NT2/D1 (cell line): ENCODE results near the gene SAMM50.

Source experiments
- DNase-seq: peaks from one replicate; pipeline ENCODE4 v3.0.0-alpha.2; 2011; ENCODE audit warnings: low read depth, low spot score
- H3K27me3 ChIP-seq: 2 replicates; pipeline ENCODE4 v1.6.0; 2011; ENCODE audit warnings: mild to moderate bottlenecking; ENCODE audit not compliant: insufficient read length, insufficient read depth
- H3K36me3 ChIP-seq: 2 replicates; pipeline ENCODE4 v1.6.1; 2011; ENCODE audit warnings: mild to moderate bottlenecking, low read length, mixed read lengths; ENCODE audit not compliant: insufficient read depth, insufficient read length
- H3K4me1 ChIP-seq: 2 replicates; pipeline ENCODE4 v1.5.1; 2011; ENCODE audit not compliant: insufficient read depth, insufficient read length
- H3K4me3 ChIP-seq: 2 replicates; pipeline ENCODE4 v1.5.1; 2011; ENCODE audit warnings: low read depth; ENCODE audit not compliant: insufficient read length
- H3K9ac ChIP-seq: 2 replicates; pipeline ENCODE4 v1.6.0; 2011; ENCODE audit warnings: low read depth; ENCODE audit not compliant: insufficient read length
- H3K9me3 ChIP-seq: 2 replicates; pipeline ENCODE4 v1.5.1; 2011; ENCODE audit warnings: mild to moderate bottlenecking, low read length; ENCODE audit not compliant: insufficient read depth
- SUZ12 ChIP-seq: IDR thresholded peaks from 2 replicates; pipeline ENCODE4 v1.6.1; 2011; ENCODE audit not compliant: insufficient read length, insufficient read depth; ENCODE audit errors: extremely low read depth
- YY1 ChIP-seq: IDR thresholded peaks from 2 replicates; pipeline ENCODE4 v1.6.1; 2011; ENCODE audit not compliant: insufficient read length, insufficient read depth
- ZNF274 ChIP-seq: IDR thresholded peaks from 2 replicates; pipeline ENCODE4 v1.6.1; 2011; ENCODE audit warnings: mild to moderate bottlenecking, low read depth, low read length

Gene SAMM50

DNA sequence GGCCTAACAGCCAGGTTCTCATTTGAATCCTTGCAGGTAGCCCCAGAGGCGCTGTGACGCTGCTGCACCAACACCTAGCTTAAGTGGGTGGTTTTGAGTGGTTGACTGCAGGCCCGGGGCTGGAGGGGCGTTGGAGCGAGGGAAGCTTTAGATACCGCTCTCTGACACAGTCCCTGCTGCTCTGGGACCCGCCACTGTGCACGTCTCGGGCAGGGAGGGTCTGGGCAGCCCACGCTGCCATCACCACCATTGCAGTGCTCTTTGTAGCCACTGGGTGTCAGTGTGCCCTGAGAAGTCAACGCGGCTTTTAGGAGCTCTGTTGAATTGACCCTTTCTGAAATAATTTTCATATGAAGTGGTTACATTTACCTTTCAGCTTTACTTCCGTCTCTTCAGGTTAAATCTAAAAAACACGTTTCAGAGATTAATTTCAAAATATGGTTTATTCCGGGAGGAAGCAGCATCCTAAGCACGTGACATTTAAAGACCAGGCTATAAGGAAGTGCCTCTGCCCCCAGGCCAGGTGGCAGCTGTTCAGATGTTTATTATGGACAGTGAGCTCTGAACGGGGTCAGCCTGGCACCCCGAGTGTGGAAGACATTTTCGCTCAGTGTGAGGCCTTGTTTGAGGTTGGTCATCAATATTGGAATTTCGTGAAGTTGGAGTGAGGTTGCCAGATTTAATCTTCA, 38.0 kb downstream of the SAMM50 start:
- Histone ChIP-seq H3K27me3 (no peaks in the 10 kb centered on the region), H3K4me1 (peaks cover 5% of the 10 kb centered on the region), H3K36me3 (peaks cover 81% of the 10 kb centered on the region), H3K9ac (peak overlapping the region; percentile 50), H3K9me3 (no peaks in the 10 kb centered on the region), H3K4me3 (no peak overlapping the region)
- TF ChIP-seq SUZ12: no peak
- no peak for TF ChIP-seq YY1
- no peak for TF ChIP-seq ZNF274
- DNase-seq: peak; percentile 32

DNA sequence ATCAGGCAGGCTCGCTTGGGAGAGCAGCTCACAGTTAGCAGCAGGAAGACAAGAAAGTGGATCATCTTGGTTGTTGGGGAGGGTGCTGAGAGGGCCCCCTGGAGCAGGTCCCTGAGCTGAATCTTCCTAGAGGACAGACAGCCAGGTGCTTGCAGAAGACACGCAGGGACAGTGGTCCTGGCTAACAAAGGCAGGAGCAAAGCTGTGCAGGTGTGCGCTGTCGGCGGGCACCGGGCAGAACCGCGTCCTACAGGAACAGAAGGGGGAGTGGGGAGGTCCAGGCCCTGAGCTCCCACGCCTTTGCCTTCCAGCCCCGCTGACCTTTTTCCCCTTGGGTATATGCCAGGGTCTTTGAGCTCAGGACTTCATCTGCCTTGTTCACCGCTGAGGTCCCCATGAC, 38.8 kb downstream of the SAMM50 start:
- no peak for TF ChIP-seq SUZ12
- no peak for TF ChIP-seq YY1
- no peak for TF ChIP-seq ZNF274
- no peak for DNase-seq
- Histone ChIP-seq H3K9ac (no peak overlapping the region), H3K4me1 (peaks cover 5% of the 10 kb centered on the region), H3K36me3 (peaks cover 81% of the 10 kb centered on the region), H3K9me3 (no peaks in the 10 kb centered on the region), H3K4me3 (no peak overlapping the region), H3K27me3 (no peaks in the 10 kb centered on the region)

DNA sequence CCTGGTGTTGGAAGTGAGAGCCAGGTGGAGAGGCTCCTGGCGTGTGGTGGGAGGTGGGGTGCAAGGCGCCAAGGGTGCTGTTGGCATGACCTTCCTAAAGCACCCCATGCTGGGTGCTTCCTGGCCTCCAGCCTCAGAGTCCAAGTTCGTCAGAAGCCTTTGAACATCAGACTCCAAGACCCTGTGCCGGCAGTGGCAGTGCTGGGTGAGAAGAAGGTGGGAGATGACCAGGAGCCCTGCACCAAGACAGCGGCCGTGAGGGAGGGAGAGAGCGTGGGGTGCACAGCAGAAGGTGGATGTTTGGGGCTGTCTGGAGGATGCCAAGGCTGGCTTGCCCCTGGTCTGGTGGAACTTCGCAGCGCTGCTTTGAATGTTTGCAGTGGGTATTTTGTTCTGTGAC, 39.2 kb downstream of the SAMM50 start:
- H3K4me1 ChIP-seq: peaks cover 5% of the 10 kb centered on the region
- peaks cover 84% of the 10 kb centered on the region for H3K36me3 ChIP-seq
- H3K4me3 ChIP-seq: no peak overlapping the region
- no peak for DNase-seq
- no peak overlapping the region for H3K9ac ChIP-seq
- H3K9me3 ChIP-seq: no peaks in the 10 kb centered on the region
- no peak for TF ChIP-seq ZNF274
- TF ChIP-seq SUZ12: no peak
- TF ChIP-seq YY1: no peak
- no peaks in the 10 kb centered on the region for H3K27me3 ChIP-seq

DNA sequence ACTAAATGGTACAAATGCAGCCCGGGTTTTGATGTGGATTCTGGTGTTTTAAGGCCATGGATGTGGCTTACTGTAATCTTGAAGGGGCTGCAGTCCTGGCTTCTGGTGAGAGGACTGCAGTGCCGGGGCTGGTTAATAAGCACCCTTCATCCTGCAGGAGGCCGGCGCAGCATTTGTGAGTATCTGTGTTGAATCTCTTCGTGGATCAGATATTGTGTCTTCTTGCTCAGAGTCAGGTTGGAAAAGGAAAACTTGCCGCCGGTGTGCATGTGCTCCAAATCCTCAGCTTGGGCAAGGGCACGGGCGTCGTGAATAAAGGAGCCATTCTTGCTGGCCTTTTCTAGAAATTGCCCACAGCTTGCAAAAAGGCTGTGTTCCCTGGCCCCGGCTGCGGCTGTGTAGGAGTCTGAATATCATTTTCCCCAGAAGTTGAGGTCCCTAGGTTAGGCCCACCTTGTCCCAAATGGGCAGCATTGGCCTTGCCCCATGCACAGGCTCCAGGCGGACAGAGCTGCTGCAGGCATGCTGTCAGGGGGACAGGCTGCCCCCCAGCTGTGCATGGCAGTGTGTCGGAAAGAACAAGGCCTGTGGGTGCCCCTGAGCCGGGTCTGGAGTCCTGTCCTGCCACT, 39.9 kb downstream of the SAMM50 start:
- Histone ChIP-seq H3K4me3 (no peak overlapping the region), H3K36me3 (peaks cover 84% of the 10 kb centered on the region), H3K27me3 (no peaks in the 10 kb centered on the region), H3K9me3 (no peaks in the 10 kb centered on the region), H3K9ac (no peak overlapping the region), H3K4me1 (peaks cover 5% of the 10 kb centered on the region)
- TF ChIP-seq SUZ12: no peak
- TF ChIP-seq YY1: no peak
- TF ChIP-seq ZNF274: no peak
- DNase-seq: no peak

DNA sequence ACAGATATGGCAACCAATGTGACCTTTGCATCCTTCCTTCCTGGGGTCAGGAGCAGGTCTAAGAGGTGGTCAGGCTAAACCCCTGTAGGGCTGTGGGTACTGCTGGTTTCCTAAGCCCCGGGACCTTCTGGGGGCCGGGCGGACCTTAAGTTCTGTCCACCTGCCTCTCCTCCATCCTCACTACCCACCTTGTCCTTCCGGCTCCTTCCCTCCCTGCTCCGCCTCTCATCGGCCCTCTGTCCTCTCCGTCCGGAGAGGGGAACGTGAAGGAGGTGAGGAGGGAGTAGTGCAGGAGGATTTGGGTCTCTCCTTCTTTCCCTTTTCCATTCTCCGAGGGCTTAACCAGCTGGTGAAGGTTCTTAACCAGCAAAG, 40.5 kb downstream of the SAMM50 start:
- H3K4me3 ChIP-seq: no peak overlapping the region
- H3K9ac ChIP-seq: no peak overlapping the region
- H3K4me1 ChIP-seq: peaks cover 5% of the 10 kb centered on the region
- H3K27me3 ChIP-seq: no peaks in the 10 kb centered on the region
- TF ChIP-seq YY1 (no peak), ZNF274 (no peak), SUZ12 (no peak)
- no peaks in the 10 kb centered on the region for H3K9me3 ChIP-seq
- H3K36me3 ChIP-seq: peaks cover 82% of the 10 kb centered on the region
- no peak for DNase-seq

DNA sequence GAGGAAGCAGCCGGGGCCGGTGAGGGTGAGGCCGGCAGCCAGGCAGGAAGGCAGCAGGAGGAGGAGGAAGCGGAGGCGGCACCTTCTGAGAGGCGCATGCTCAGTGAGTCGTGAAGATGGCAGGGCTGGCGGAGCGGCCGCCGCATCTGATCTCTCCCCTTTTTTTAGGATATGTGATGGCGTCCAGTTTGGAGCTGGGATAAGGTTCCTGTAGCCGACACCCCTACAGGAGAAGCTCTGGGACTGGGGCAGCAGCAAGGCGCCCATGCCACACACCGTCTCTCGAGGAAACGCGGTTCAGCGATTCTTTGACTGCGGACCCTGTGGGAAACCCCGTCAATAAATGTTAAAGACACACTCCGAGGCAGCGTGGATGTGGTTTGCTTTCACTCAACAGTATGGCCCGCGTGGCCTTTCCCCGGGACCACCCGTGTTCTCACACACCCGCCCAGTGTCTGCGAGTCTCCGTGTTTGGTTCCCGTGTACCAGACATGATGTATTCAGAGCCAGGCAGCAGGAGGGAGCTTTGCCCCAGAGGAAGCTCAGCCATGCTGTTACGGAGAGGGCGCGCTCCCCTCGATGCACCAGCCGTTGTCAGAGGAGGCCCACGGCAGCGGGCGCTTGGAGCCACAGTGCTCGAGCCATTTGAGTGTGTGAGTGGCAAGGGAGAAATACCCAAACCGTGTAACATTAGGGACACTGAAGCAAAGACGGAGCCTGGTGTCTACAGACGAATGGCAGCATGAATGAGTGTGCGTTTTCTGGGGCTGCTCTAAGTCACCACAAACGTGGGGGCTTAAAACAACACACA, 41.1 kb downstream of the SAMM50 start:
- peaks cover 5% of the 10 kb centered on the region for H3K4me1 ChIP-seq
- no peaks in the 10 kb centered on the region for H3K9me3 ChIP-seq
- H3K4me3 ChIP-seq: no peak overlapping the region
- TF ChIP-seq ZNF274 (no peak), SUZ12 (no peak), YY1 (no peak)
- no peaks in the 10 kb centered on the region for H3K27me3 ChIP-seq
- no peak overlapping the region for H3K9ac ChIP-seq
- peaks cover 81% of the 10 kb centered on the region for H3K36me3 ChIP-seq
- DNase-seq: no peak

DNA sequence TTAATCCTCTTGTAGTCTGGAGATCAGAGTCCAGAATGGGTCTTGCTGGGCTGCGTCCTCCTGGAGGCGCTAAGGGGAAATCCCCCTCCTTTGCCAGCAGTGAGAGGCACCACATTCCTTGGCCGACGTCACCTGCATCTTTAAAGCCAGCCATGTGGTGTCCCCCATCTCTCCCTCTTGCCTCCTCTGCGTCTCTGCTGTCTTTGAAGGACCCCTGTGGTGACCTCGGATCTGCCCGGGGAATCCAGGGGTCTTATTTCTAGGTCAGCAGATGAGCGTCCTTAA, 41.7 kb downstream of the SAMM50 start:
- H3K27me3 ChIP-seq: no peaks in the 10 kb centered on the region
- H3K9ac ChIP-seq: no peak overlapping the region
- TF ChIP-seq ZNF274: no peak
- TF ChIP-seq SUZ12: no peak
- TF ChIP-seq YY1: no peak
- no peak overlapping the region for H3K4me3 ChIP-seq
- peaks cover 75% of the 10 kb centered on the region for H3K36me3 ChIP-seq
- peaks cover 5% of the 10 kb centered on the region for H3K4me1 ChIP-seq
- H3K9me3 ChIP-seq: no peaks in the 10 kb centered on the region
- no peak for DNase-seq
